Measurements from ENCODE around the gene TMEM182. TPM values are rescaled to one million over a fixed set of nuclear protein-coding genes. Genes with fewer than 3 reads are reported as not detected.

Gene TMEM182
- total and polyA plus RNA-seq, 2 of the 4 experiments (the other 2 are of a cell fraction): 1.3 to 1.4 TPM

DNA sequence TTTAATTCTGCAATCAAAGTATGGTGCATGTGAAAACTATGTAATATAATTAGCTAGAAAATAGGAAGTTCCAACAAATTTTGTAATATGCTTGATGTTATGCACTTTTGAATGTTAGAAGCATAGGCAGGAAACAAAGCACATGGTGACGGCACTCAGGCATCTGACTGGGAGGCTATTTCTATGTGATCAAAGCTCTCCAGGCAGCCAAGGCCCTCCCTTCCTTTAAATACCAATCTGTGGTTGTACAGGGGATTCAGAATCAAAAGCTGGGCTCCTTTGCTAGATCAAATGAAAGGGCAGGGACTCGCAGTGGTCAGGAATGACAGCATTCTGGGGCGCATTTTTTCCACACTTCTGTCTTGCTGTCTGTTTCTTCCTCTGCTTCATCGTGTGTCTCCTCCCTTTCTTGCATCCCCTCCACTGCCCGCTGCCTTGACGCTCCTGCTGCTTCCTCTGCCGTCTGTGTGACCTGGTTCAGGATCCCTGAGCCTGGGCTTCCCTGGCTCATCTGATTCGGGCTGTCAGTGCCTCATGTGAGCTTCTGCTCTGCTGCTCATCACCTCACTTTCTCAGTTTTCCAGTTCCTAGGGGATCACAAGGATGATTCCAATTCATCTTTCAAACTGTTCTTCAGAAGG is 30.9 kb downstream of the TMEM182 start:
- 58% methylated on average over 2 of the region's 8 CpGs; no CpG with 5 or more reads in 1 of the 2 experiments for whole genome bisulfite sequencing, 2 experiments (ENCODE audit: extremely low coverage in 2 of 2, insufficient read length in 1 of 2)
- ATAC-seq (ENCODE audit: low read depth) (no peak), DNase-seq (no peak)

More for the DNA sequence above, 30.9 kb downstream of the TMEM182 start:
- TF ChIP-seq RFX5 (IDR thresholded peaks at IDR 0.05; ENCODE audit: low read depth, low read length): no peak
- no peak for TF ChIP-seq USF2 (IDR thresholded peaks at IDR 0.05; ENCODE audit: low read depth, low read length)
- TF ChIP-seq ELK1 (IDR thresholded peaks at IDR 0.05; ENCODE audit: borderline replicate concordance, low read depth, low read length): no peak
- TF ChIP-seq, protein P1, sequence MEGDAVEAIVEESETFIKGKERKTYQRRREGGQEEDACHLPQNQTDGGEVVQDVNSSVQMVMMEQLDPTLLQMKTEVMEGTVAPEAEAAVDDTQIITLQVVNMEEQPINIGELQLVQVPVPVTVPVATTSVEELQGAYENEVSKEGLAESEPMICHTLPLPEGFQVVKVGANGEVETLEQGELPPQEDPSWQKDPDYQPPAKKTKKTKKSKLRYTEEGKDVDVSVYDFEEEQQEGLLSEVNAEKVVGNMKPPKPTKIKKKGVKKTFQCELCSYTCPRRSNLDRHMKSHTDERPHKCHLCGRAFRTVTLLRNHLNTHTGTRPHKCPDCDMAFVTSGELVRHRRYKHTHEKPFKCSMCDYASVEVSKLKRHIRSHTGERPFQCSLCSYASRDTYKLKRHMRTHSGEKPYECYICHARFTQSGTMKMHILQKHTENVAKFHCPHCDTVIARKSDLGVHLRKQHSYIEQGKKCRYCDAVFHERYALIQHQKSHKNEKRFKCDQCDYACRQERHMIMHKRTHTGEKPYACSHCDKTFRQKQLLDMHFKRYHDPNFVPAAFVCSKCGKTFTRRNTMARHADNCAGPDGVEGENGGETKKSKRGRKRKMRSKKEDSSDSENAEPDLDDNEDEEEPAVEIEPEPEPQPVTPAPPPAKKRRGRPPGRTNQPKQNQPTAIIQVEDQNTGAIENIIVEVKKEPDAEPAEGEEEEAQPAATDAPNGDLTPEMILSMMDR (conservative IDR thresholded peaks at IDR 0.05; ENCODE audit: low read depth, low read length): no peak
- TF ChIP-seq BHLHE40 (IDR thresholded peaks at IDR 0.05; ENCODE audit: low read depth, low read length): no peak
- TF ChIP-seq MXI1 (IDR thresholded peaks at IDR 0.05; ENCODE audit: borderline replicate concordance, low read depth, low read length): no peak
- no peak for TF ChIP-seq NFE2L2 (IDR thresholded peaks at IDR 0.05; ENCODE audit: low read depth, low read length)
- no peak for TF ChIP-seq MAZ (IDR thresholded peaks at IDR 0.05; ENCODE audit: borderline replicate concordance, low read depth, low read length)
- no peak for TF ChIP-seq RAD21 (IDR thresholded peaks at IDR 0.05; ENCODE audit: low read length)
- TF ChIP-seq MAFK (IDR thresholded peaks at IDR 0.05; ENCODE audit: low read depth, low read length): no peak
- TF ChIP-seq CHD1 (IDR thresholded peaks at IDR 0.05; ENCODE audit: low read depth, low read length): no peak
- TF ChIP-seq SMC3 (IDR thresholded peaks at IDR 0.05; ENCODE audit: low read depth, low read length): no peak
- TF ChIP-seq FOS (IDR thresholded peaks at IDR 0.05; ENCODE audit: low read depth, low read length): no peak
- no peak for TF ChIP-seq RCOR1 (IDR thresholded peaks at IDR 0.05; ENCODE audit: insufficient replicate concordance, low read length)
- TF ChIP-seq CEBPB (IDR thresholded peaks at IDR 0.05; ENCODE audit: low read depth, low read length): no peak
- TF ChIP-seq POLR2A (IDR thresholded peaks at IDR 0.05; ENCODE audit: low read depth, low read length): no peak
- no peak overlapping the region for H3K56ac ChIP-seq (ENCODE audit: extremely low read depth, insufficient read depth, low read length)
- H2AK5ac ChIP-seq (ENCODE audit: low read depth, low read length): no peak overlapping the region
- no peaks in the 10 kb centered on the region for H4K20me1 ChIP-seq (ENCODE audit: insufficient read depth, low read length)
- H4K8ac ChIP-seq (ENCODE audit: low read depth in 2 of 2, low read length in 2 of 2): no peak overlapping the region
- no peak overlapping the region for H2BK120ac ChIP-seq (ENCODE audit: low read depth, low read length)
- H3K4me3 ChIP-seq (ENCODE audit: insufficient read depth, low read depth, low read length): no peak overlapping the region
- no peak overlapping the region for H4K91ac ChIP-seq (ENCODE audit: insufficient read depth, low read depth, low read length)
- H3K27ac ChIP-seq (ENCODE audit: insufficient read depth, low read length): no peak overlapping the region
- H3K4ac ChIP-seq (ENCODE audit: low read depth, low read length): no peak overlapping the region
- H3K18ac ChIP-seq (ENCODE audit: low read depth, low read length): no peak overlapping the region
- in situ Hi-C loops (cut with MboI; ENCODE audit: low sequenced_read_pairs): no loop called here
- dilution Hi-C loops (cut with HindIII; ENCODE audit: low sequenced_read_pairs, unreplicated experiment): no loop called here
- ChIA-PET CTCF (interaction anchor here (0.7 kb wide), 1 partner anchor 8 kb away, joined by 3 read pairs; no protein-coding TSS in a partner anchor), POLR2A (ENCODE audit: unreplicated experiment) (no interaction called here)
- no peak overlapping the region for H2AK9ac ChIP-seq (replicated peaks; ENCODE audit: low read depth, low read length, poor library complexity)
- H3K9me3 ChIP-seq (ENCODE audit: control insufficient read depth, insufficient read depth, low read length): no peaks in the 10 kb centered on the region
- H3K9me1 ChIP-seq (ENCODE audit: insufficient read depth, low read length): no peaks in the 10 kb centered on the region
- no peak overlapping the region for H3K9ac ChIP-seq (ENCODE audit: low read depth, low read length)
- H4K5ac ChIP-seq (ENCODE audit: low read depth, low read length): no peak overlapping the region
- no peak overlapping the region for H2BK5ac ChIP-seq (ENCODE audit: low read depth, low read length, poor library complexity, severe bottlenecking)
- H3K23ac ChIP-seq (ENCODE audit: low read depth, low read length): no peak overlapping the region
- no peak overlapping the region for H3K4me2 ChIP-seq (ENCODE audit: low read depth, low read length)
- no peak overlapping the region for H2BK15ac ChIP-seq (ENCODE audit: low read depth, low read length)
- BruUV-seq (replicated peaks): no TSS peak
- H3K4me1 ChIP-seq (ENCODE audit: control insufficient read depth, insufficient read depth, low read length): peaks cover 5% of the 10 kb centered on the region; the same call in 1 of the 2 replicates
- intact Hi-C loops (cut with micrococcal nuclease): no loop called here
- no peak overlapping the region for H3K14ac ChIP-seq (replicated peaks; ENCODE audit: low read depth, low read length)
- peaks cover 3% of the 10 kb centered on the region; the same call in 1 of the 2 replicates for H3K27me3 ChIP-seq (ENCODE audit: control insufficient read depth, insufficient read depth, low read length)
- no peaks in the 10 kb centered on the region for H3K36me3 ChIP-seq (ENCODE audit: control insufficient read depth, insufficient read depth, low read length)
- no peaks in the 10 kb centered on the region for H3K79me1 ChIP-seq (ENCODE audit: low read depth in 1 of 2, low read length in 2 of 2)
- no peak overlapping the region for H2AFZ ChIP-seq (replicated peaks; ENCODE audit: low read length, poor library complexity)
- no peak overlapping the region for H2BK20ac ChIP-seq (ENCODE audit: low read depth, low read length)

Measured in IMR-90 (cell line).